Vagina (tissue), 2 donors: Measurements from ENCODE around the gene NPC1L1.

Source experiments
- CTCF ChIP-seq, 3 experiments: fragments of 450-650 bp in 2 of 3; fragments of 200-600 bp in 1 of 3; sonication (generic) in 1 of 3; IDR thresholded peaks; one replicate each; pipeline ENCODE4 v1.5.1; 2017 to 2019; ENCODE audit warnings: antibody characterized with exemption in 3 of 3, mild to moderate bottlenecking in 2 of 3, moderate library complexity in 2 of 3
- POLR2AphosphoS5 ChIP-seq, 2 donors: sonication (generic); formaldehyde crosslinking; IDR thresholded peaks; one replicate each; pipeline ENCODE4 v1.9.0; 2017; ENCODE audit warnings: antibody characterized with exemption in 2 of 2, mild to moderate bottlenecking in 2 of 2, low read depth in 1 of 2; ENCODE audit not compliant: insufficient read depth in 1 of 2

GRCh38 chr7:44561962-44562621, 21.0 kb upstream of the NPC1L1 start:
- TF ChIP-seq CTCF (IDR thresholded peaks at IDR 0.05) (no peak), POLR2AphosphoS5 (IDR thresholded peaks at IDR 0.05; ENCODE audit: insufficient read depth in 1 of 2, low read depth in 1 of 2) (no peak)
